Occipital lobe (tissue), 2 donors: ENCODE results near the gene TNFRSF4. TPM values are rescaled to one million over a fixed set of nuclear protein-coding genes. Genes with fewer than 3 reads are reported as not detected.
"Not testable (repeated sequence)": the region's sequence is repeated elsewhere in the genome, so short reads cannot be mapped to it uniquely, and the experiment has no call there.

Source experiments
- DNase-seq: peaks from one replicate; lab custom pipeline; 2025; lab: John Stamatoyannopoulos, UW
- total RNA-seq: library from RNA; depleted of rRNA; stranded (reverse); fragments of >200 nt; gene quantifications from one replicate; pipeline ENCODE4 v1.2.3, GENCODE V29; 2014

TNFRSF4 gene
- total RNA-seq, 1 donor from 2014 or later, result not detected

GRCh38 chr1:1203561-1204424 lies 10.2 kb downstream of the TNFRSF4 start:
- DNase-seq, result no peak

- DNase-seq, result no peak
These were observed 11.0 kb downstream of the TNFRSF4 start for GRCh38 chr1:1202831-1203560.

GRCh38 chr1:1200876-1201810 lies 12.8 kb downstream of the TNFRSF4 start:
- no peak for DNase-seq

GRCh38 chr1:1199961-1200875 lies 13.7 kb downstream of the TNFRSF4 start:
- no peak for DNase-seq

- no peak for DNase-seq
These were observed 14.6 kb downstream of the TNFRSF4 start for GRCh38 chr1:1199141-1199960.

GRCh38 chr1:1198423-1199140 lies 15.4 kb downstream of the TNFRSF4 start:
- DNase-seq, result no peak

- no peak for DNase-seq
These were observed 16.2 kb downstream of the TNFRSF4 start for GRCh38 chr1:1197551-1198422.

GRCh38 chr1:1197188-1197500 lies 16.8 kb downstream of the TNFRSF4 start:
- DNase-seq, result no peak

- no peak for DNase-seq
These were observed 17.3 kb downstream of the TNFRSF4 start for GRCh38 chr1:1196431-1197187.

GRCh38 chr1:1195726-1196125 lies 18.2 kb downstream of the TNFRSF4 start:
- not testable (repeated sequence) for DNase-seq

GRCh38 chr1:1194723-1195122 lies 19.2 kb downstream of the TNFRSF4 start:
- DNase-seq, result no peak

GRCh38 chr1:1191734-1192133 lies 22.2 kb downstream of the TNFRSF4 start:
- DNase-seq, result no peak

- DNase-seq, result no peak
These were observed 24.8 kb downstream of the TNFRSF4 start for GRCh38 chr1:1189111-1189510.

- no peak for DNase-seq
These were observed 26.0 kb downstream of the TNFRSF4 start for GRCh38 chr1:1187938-1188337.

- peak; percentile 14 for DNase-seq
These were observed 28.7 kb downstream of the TNFRSF4 start for GRCh38 chr1:1185101-1185765.

GRCh38 chr1:1183833-1184775 lies 29.8 kb downstream of the TNFRSF4 start:
- DNase-seq, result no peak
